GM19240 (cell line): ENCODE results near the gene KCNMA1.
"Not testable (repeated sequence)": the region's sequence is repeated elsewhere in the genome, so short reads cannot be mapped to it uniquely, and the experiment has no call there.

Experiments used
- DNase-seq: peaks from one replicate; pipeline ENCODE4 v3.0.0; 2011; ENCODE audit warnings: low spot score; ENCODE audit not compliant: insufficient read length

The KCNMA1 gene

DNA sequence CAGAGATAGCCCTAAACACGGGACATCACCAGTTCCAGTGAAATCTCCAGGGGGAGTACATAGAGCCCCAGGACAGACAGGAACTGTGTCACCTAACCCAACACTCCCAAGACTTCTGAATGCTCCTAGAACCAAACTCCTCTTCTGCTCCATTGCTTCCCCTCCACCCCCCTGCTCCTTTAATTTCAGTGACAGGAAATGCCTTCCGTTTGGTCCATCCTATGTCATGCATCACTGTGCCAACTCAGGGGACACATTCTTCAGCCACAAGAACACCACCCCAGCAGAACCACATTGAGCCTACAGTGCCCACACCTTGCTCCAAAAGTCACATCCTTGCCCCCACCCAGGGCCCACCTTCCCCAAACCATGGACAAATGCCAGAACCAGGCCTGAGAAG is 100.5 kb downstream of the KCNMA1 start:
- no peak for DNase-seq

DNA sequence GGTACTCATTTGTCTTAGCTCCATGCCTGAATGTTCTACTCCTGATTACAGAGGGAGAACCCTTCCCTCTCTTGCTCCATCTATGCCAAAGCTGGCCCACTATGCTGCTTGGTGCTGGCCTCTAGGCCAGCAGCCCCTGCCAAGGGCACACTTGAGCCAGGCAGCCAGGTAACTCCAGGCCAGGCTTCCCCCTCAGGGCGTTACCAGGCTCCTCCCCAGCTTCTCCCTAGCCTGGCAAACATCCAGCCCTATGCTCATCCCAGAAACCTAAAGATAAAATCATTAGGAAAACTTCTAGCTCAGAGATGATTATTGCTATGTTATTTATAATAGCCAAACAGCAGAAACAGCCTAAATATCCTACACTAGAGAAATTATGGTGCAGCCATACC is 103.7 kb downstream of the KCNMA1 start:
- no peak for DNase-seq

DNA sequence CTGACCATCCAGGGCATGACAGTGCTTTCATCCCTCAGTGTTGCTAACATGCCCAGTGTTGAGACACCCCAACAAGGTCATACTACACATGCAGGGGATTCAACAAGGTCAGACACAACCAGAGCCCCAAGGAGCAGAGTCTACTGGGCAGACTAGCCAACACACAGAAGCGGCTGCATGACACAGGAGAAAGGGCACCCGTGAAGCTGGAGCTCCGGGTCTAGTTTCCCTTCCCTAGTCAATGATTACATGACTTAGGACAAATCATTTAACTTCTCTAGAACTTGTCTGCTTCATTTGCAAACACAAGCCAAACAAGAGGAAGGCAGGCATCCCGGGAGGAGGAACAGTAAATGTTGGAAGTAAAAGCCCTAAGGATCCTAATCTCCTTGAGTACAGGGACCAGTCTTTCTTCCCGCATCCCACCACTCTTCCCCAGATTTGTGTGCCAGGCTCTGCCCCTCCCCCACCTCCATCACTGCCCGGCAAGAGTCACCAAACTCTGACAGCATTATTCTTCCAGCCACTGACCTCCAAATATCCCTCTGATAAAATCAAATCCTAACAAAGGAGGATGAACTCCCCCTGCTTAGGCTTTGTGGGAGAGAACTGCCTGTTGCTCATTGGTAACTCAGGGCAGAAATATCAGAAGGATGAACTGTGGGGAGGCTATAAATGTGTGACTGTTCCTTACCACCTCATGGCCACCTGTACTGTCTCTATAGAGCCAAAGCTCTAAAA is 104.3 kb downstream of the KCNMA1 start:
- no peak for DNase-seq

DNA sequence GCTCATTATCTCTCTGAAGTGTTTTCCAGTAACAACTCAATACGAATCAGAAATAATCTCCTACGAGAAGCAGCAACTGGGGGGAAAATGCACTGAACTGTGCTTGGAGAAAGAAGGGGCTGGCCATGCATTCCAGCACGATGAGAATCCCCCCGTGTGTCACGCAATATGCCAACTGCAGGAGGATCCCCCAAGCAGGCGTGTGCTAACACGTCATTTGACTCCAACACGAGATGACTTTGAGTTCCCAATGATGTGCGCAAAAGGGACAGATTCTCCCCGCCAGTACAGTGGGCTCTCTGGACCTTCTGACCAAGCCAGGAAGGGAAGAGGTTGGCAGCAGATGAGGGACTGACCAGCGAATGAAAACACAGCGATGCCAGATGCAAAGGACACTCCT is 105.5 kb downstream of the KCNMA1 start:
- DNase-seq: no peak

DNA sequence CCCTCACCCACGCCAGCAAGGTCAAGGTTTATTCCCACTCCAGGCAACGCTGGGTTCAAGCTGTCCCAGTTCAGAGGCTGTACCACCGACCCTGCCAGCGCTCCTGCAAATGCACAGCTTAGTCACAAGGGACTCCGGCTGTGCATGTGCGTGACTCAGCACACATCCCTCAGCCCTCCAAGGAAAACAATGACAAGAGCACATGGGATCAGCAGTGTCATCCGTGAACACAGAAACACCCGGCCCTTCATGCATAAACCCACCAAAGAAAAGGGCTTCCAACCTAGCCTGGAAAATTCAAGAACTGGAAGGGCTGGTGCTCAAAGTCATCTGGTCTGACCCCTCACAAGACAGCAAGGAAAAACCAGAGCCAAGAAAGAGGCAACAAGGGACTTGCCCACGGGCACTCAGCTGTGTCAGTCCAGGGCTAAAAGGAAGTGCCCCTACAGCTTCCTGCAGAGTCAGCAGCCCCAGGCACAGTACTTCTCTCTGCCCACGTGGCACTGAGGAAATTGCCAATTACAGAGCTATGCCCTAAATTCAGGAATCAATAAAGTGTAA is 106.1 kb downstream of the KCNMA1 start:
- no peak for DNase-seq

DNA sequence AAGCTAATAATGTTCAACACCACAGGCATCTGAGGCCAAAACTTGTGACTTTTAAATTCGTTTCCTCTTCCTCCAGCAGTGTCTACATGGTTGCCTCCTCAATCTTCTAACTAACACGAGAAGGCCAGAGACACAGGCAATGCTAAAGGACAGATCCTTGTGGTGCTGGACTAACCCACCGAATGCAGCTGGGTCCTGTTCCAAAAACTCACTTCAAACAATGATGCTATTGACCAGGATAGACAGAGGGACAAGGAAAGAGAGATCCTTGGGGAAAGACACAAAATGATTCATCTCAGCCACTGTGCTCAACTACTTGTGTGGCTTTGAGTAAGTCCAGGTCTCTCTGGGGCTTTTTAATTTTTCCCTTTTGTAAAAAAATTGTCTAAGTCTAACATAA is 107.6 kb downstream of the KCNMA1 start:
- DNase-seq: no peak

DNA sequence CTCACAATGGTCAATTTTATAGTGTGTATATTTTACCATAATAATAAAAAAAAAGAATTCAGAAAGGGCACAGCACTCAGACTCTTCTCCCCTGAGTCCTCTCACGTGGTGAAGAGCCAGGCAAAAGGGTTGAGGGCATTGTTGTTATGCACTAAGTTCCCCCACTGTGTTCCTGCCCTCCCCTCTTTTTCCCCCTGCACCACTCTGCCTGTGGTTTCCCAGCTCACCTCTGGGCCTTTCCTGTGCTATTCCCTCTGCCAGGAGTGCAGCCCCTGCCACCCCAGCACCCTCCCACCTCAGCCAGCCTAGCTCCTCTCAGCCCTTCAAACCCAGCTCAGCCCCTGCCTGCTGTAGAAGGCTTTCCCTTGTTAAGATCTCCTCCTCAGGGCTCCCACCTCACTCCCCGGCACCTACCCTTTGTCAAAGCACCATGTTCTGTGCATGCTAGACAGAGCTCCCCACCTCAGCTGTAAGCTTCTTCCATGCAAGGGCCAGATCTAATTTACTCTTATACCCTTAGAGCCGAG is 108.5 kb downstream of the KCNMA1 start:
- no peak for DNase-seq

DNA sequence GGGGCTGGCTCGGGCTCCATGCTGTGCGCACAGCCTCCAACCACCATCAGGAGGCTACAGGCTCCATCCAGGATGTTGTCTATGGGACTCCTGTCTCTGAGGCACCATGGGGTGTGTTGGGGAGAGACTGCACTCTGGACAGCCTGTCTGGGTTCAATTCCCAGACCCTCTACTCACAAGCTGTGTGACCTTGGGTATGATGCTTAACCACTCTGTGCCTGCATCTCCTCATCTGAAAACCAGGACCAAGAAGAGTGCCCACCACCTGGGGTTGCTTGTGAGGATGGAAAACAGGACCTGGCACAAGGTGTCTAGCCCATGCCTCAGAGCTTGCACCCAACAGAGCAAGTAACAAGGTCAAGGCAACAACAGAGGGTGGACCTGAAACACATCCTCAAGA is 109.8 kb downstream of the KCNMA1 start:
- DNase-seq: no peak

DNA sequence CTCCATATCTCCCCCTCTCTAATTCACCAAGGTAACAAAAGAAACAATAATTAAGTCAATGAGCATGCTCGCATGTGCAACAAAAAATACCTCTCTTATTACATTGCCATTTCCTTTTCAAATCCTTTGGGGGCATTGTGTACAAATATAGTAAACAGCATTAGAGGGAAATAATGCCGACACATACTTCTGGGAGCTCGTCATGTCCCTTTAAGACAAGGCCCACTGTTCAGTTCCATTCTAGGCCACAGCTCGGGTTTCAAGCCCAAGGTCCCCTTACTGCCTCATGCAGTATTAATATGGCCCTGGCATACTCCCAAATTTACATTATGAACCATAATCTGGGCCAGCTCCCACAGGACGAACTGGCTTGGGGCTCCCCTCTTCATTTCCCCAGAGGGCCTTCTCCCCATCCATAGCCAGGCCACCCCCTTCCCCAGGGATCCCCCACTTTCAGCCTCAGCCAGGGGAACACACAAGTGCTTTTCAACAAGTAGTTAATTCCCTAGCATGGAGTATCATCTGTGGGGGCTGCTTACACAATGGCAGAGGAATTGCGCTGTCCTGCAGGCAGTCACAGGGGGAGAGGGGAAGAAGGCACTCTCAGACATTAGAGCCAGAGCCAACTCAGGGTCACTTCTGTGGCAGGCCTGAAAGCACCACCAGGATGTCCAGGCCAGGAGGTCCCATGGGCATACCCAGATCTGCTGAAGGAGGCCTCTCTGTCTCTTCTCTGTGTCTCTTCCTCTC is 110.6 kb downstream of the KCNMA1 start:
- no peak for DNase-seq

DNA sequence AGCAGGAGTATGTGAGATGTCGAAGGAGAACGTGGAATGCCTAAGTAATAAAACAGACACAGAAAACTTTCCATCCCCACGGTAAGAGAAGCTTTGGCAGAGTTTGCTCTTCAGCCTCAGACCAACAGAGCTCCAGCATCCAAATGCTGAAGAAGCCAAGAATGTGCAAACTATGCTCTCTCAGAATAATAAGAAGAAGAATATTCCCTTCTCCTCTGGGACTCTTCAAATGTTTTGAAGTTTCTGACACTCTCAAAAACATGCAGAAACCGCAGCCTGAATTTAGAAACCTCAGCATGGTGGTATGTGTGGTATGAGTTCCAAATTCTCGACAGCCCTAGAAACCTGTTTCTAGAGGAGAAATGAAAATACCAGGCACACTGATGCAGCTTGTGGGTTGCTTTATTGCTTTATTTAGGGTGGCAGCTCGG is 113.3 kb downstream of the KCNMA1 start:
- DNase-seq: no peak

DNA sequence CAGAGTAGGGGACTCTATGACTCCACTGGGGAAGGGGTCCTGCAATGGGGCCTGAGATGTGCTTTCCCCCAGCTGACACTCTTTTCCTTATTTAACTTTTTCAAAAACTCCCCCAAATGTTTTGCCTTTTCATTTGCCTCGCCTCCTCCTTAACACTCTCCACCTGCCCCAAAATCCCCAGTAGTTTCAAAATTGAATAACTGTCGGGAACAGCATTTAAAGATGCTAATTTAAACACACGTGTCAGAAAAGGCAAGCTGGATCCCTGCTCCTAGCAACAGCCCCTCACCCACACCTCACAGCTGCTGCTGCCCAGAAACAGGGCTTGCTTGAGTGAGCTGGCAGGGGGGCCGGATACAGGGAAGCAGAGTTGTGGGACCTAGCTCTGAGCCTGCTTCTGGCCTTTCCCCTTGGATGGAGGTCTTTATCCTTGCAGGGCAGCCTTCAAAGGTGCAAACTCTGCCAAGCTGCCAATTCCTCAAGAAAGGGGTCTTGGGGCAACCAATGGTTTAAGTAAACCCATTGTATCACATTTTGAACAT is 115.3 kb downstream of the KCNMA1 start:
- no peak for DNase-seq

DNA sequence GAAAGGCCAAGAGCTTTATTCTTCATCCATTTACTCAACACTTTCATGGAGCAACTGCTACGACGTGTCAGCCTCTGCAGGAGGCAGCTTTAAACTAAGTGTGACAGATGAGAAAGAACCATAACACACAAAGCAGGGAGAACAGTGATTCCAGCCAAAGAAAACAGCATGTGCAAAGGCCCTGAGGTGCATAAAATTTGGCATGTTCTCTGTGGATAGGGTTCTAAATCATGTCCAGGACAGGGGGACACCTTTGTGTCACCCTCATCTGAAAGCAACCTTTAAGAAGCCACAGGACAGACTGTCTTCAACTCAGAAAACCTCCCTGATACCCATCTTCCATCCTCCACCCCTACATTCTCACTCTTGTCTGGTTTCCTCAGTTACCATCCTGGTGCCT is 116.6 kb downstream of the KCNMA1 start:
- no peak for DNase-seq

DNA sequence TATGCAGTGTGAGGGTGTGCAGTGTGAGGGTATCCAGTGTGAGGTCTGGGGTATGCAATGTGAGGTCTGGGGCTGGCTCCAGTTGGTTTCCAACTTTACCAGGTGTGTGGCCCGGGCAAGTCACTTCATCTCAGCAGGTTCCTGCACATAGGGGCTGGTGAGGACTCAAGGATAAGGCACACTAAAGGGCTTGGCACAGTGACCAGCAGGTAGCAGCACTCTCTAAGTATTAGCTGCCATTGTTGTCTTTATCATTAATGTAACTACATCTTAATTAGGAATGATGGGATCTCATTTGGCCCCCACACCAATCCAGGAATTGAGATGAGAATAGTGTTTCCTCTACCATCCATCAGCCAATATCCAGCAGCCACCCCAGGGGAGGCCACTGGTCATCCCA is 117.3 kb downstream of the KCNMA1 start:
- DNase-seq: no peak

DNA sequence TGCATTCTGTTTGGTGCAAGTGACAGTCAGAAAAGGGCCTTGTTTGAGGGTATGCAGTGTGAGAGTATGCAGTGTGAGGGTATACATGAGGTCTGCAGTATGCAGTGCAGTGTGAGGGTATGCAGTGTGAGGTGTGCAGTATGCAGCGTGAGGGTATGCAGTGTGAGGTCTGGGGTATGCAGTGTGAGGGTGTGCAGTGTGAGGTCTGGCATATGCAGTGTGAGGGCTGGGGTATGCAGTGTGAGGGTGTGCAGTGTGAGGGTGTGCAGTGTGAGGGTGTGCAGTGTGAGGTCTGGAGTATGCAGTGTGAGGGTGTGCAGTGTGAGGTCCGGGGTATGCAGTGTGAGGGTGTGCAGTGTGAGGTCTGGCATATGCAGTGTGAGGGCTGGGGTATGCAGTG is 117.8 kb downstream of the KCNMA1 start:
- not testable (repeated sequence) for DNase-seq

DNA sequence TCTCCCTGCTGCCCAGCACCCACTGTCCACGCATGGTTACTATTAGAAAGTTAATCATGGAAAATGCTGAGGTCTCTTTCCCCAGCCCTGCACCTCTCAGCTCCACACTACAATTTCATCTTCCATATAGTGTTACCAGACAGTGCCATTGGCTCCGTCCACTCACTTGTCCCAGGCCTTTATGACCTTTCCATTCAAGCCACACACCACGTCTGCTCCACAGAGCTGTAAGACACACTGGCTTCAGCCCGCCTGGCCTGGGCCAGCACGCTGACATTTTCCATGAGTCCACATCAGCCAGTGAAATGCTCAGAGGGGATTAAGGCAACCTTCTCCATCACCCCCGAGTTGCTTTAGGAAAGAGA is 118.7 kb downstream of the KCNMA1 start:
- no peak for DNase-seq

DNA sequence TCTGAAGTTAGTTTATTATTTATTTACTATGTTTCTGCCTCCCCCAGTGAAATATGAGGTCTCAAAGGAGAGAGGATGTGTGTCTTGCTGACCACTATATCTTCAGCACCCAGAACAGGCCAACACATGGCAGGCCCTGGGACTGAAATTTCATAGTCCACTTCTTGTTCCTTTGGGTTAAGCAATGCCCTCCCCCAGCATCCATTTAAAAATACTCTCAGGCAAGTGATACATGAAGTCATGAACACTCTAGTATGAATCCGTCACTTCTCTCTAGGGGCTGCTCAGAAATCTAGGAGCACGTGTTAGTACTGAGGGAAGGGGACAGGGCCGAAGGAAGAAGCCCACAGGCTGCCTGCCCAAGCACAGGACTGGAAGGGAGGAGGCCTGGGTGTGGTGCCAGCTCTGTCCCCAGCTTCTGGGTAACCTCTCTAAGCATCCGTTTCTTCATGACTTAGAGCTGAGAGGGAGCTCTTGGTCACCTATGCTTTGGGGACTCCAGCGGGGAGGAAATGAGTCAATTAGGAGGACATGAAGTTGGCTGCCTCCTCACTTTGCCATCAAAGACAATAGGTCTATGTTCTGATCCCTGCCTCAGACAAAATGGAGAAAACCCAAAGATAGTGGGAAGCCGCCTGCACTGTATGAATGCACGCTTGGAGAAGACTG is 119.2 kb downstream of the KCNMA1 start:
- no peak for DNase-seq

DNA sequence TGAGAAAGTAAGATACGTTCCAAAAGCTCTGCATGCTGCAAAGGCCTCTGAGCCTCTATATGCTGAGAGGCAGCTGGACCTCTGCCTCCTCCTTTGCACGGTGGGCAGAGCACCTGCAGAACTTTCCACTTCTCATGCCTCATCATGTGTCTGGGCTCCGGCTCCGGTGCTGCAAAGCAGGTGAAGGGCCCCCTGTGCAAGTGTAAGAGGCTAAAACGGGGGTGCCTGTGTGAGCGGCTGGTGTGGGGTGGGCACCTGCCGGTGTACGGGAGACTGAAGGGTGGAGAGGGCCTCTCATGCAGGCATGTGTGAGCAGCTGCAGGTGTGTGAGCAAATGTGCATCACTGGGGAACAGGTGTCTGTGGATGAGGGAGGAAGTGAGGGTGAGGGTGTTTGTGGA is 121.0 kb downstream of the KCNMA1 start:
- no peak for DNase-seq

DNA sequence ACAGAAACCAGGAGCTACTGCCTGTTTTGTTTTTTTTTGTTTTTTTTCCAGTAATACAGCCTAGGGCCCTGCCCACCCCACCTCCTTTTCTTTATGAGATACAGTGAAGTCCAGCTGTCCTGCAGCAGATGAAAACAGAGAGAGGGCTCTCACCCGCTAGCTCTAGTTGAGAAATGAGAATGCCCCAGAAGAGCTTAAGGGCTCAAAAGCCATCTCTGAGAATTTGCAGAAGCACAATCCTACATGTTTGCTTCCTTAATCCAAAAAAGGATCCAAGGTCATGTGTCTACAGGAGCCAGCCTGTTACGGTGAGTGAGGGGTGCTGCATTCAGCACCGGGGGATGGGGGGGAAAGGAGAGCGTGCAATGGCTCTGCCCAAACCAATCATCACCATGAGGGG is 122.7 kb downstream of the KCNMA1 start:
- DNase-seq: no peak

DNA sequence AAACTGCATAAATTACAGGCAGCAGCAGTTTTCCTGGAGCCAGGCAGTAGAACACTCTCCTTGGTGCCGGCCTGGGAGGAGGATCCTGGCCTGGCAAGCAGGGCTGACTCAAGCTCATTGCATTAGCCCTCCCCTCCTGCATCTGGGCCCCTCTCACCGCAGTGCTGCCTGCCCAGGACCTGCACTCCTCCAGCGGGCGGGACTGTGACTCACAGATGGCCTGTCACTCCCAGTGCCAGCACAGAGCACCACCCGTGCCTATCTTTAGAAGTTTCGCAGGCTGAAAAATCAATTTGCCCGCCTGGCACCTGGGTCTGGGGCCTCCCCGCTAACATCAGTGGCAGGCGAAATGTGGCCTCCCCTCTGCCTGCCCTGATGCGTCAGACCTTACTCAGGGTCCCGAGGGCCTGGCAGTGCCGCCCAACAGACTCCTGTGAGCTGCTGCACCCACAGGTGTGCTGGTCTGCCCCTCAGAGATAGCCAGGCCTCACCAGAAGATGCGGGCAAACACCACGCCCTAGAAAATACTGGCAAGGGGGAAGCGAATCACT is 123.8 kb downstream of the KCNMA1 start:
- no peak for DNase-seq

DNA sequence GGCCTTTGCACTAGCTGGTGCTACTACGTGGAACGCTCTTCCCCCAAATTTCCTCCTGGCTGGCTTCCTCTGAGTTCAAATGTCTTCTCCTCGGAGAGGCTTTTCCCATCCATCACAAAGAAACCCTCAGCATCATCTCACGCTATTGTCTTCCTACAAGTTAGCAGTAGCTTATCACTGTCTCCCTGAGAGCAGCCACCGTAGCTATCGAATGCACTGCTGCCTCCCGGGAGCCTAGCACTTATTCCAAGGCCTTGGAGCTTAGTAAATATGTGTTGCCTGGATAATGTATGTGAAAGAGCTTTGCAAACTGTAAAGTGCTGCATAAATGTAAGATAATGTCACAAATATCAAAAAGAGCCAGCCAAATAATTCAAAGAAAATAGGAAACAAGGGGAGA is 124.4 kb downstream of the KCNMA1 start:
- DNase-seq: no peak

DNA sequence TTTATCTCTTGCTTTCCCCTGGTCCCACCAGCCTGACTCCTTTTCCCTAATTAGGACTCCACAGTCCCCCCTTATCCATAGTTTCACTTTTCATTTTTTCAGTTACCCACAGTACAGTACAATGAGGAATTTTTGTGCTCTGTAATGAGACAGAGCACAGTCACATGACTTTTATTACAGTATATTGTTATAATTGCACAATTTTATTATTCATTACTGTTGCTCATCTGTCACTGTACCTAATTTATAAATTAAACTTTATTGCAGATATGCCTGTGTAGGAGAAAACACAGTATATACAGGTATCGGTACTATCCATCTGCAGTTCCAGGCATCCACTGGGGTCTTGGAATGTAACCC is 125.4 kb downstream of the KCNMA1 start:
- DNase-seq: no peak
